IPS-18a (cell line): ENCODE measurements around the gene GIMAP7.
"Not testable (repeated sequence)": the region's sequence is repeated elsewhere in the genome, so short reads cannot be mapped to it uniquely, and the experiment has no call there.

Experiments used
- H3K27ac ChIP-seq: one replicate; pipeline ENCODE4 v1.5.1; 2013; ENCODE audit warnings: low read length
- H3K27me3 ChIP-seq: one replicate; pipeline ENCODE4 v1.6.1; 2013; ENCODE audit warnings: mild to moderate bottlenecking, low read length; ENCODE audit not compliant: control insufficient read depth, insufficient read depth
- H3K36me3 ChIP-seq: one replicate; pipeline ENCODE4 v1.6.1; 2013; ENCODE audit warnings: low read depth, low read length; ENCODE audit not compliant: control insufficient read depth
- H3K4me1 ChIP-seq: one replicate; pipeline ENCODE4 v1.6.1; 2013; ENCODE audit warnings: low read depth, low read length; ENCODE audit not compliant: control insufficient read depth
- H3K4me3 ChIP-seq: one replicate; pipeline ENCODE4 v1.5.1; 2013; ENCODE audit warnings: low read length
- H3K9ac ChIP-seq: one replicate; pipeline ENCODE4 v1.6.1; 2013; ENCODE audit warnings: mild to moderate bottlenecking, low read length, moderate library complexity
- H3K9me3 ChIP-seq: one replicate; pipeline ENCODE4 v1.6.1; 2013; ENCODE audit warnings: low read depth, low read length; ENCODE audit not compliant: control insufficient read depth

Gene GIMAP7

GRCh38 chr7:150515248-150516147, 826 bp downstream of the GIMAP7 start:
- no peak overlapping the region for H3K4me3 ChIP-seq
- no peaks in the 10 kb centered on the region for H3K27me3 ChIP-seq
- no peak overlapping the region for H3K27ac ChIP-seq
- H3K4me1 ChIP-seq, result no peaks in the 10 kb centered on the region
- H3K36me3 ChIP-seq, result no peaks in the 10 kb centered on the region
- H3K9ac ChIP-seq, result no peak overlapping the region
- H3K9me3 ChIP-seq, result no peaks in the 10 kb centered on the region

GRCh38 chr7:150516956-150517745, 2.5 kb downstream of the GIMAP7 start:
- Histone ChIP-seq H3K4me1 (peaks cover 5% of the 10 kb centered on the region), H3K9me3 (no peaks in the 10 kb centered on the region), H3K27me3 (no peaks in the 10 kb centered on the region), H3K9ac (no peak overlapping the region), H3K36me3 (no peaks in the 10 kb centered on the region), H3K4me3 (no peak overlapping the region), H3K27ac (no peak overlapping the region)

- Histone ChIP-seq H3K27me3 (no peaks in the 10 kb centered on the region), H3K4me1 (peaks cover 18% of the 10 kb centered on the region), H3K9ac (no peak overlapping the region), H3K27ac (no peak overlapping the region), H3K9me3 (no peaks in the 10 kb centered on the region), H3K36me3 (no peaks in the 10 kb centered on the region), H3K4me3 (no peak overlapping the region)
Measured at GRCh38 chr7:150519310-150519709, 4.6 kb downstream of the GIMAP7 start.

- H3K9ac ChIP-seq, result no peak overlapping the region
- no peak overlapping the region for H3K4me3 ChIP-seq
- H3K27me3 ChIP-seq, result no peaks in the 10 kb centered on the region
- H3K9me3 ChIP-seq, result no peaks in the 10 kb centered on the region
- H3K4me1 ChIP-seq, result peaks cover 18% of the 10 kb centered on the region
- no peaks in the 10 kb centered on the region for H3K36me3 ChIP-seq
- H3K27ac ChIP-seq, result no peak overlapping the region
Measured at GRCh38 chr7:150520145-150520544, 5.5 kb downstream of the GIMAP7 start.

- not testable (repeated sequence) for H3K27ac ChIP-seq, H3K9me3 ChIP-seq, H3K27me3 ChIP-seq, H3K9ac ChIP-seq, H3K36me3 ChIP-seq
- Histone ChIP-seq H3K4me1 (peaks cover 18% of the 10 kb centered on the region), H3K4me3 (peak overlapping the region; percentile 14)
Measured at GRCh38 chr7:150522931-150523330, 8.3 kb downstream of the GIMAP7 start.

GRCh38 chr7:150524018-150524417, 9.3 kb downstream of the GIMAP7 start:
- Histone ChIP-seq H3K36me3 (no peaks in the 10 kb centered on the region), H3K9me3 (no peaks in the 10 kb centered on the region), H3K4me3 (no peak overlapping the region), H3K27me3 (no peaks in the 10 kb centered on the region), H3K4me1 (peaks cover 18% of the 10 kb centered on the region), H3K27ac (no peak overlapping the region), H3K9ac (no peak overlapping the region)

GRCh38 chr7:150531704-150532103, 17.0 kb downstream of the GIMAP7 start:
- Histone ChIP-seq H3K9ac (no peak overlapping the region), H3K36me3 (no peaks in the 10 kb centered on the region), H3K27me3 (no peaks in the 10 kb centered on the region), H3K9me3 (peaks cover 5% of the 10 kb centered on the region), H3K4me1 (no peaks in the 10 kb centered on the region), H3K4me3 (no peak overlapping the region), H3K27ac (no peak overlapping the region)

GRCh38 chr7:150538259-150538658, 23.6 kb downstream of the GIMAP7 start:
- Histone ChIP-seq H3K27ac (no peak overlapping the region), H3K4me1 (no peaks in the 10 kb centered on the region), H3K9ac (no peak overlapping the region), H3K9me3 (no peaks in the 10 kb centered on the region), H3K27me3 (no peaks in the 10 kb centered on the region), H3K36me3 (no peaks in the 10 kb centered on the region), H3K4me3 (no peak overlapping the region)

GRCh38 chr7:150553163-150553562, 38.5 kb downstream of the GIMAP7 start:
- no peak overlapping the region for H3K9ac ChIP-seq
- no peaks in the 10 kb centered on the region for H3K4me1 ChIP-seq
- H3K4me3 ChIP-seq, result no peak overlapping the region
- H3K36me3 ChIP-seq, result no peaks in the 10 kb centered on the region
- H3K27ac ChIP-seq, result no peak overlapping the region
- H3K9me3 ChIP-seq, result peaks cover 3% of the 10 kb centered on the region
- no peaks in the 10 kb centered on the region for H3K27me3 ChIP-seq

- H3K27me3 ChIP-seq, result no peaks in the 10 kb centered on the region
- no peak overlapping the region for H3K27ac ChIP-seq
Measured at GRCh38 chr7:150556521-150557138, 42.0 kb downstream of the GIMAP7 start.

GRCh38 chr7:150560486-150560885, 45.8 kb downstream of the GIMAP7 start:
- Histone ChIP-seq H3K9ac (no peak overlapping the region), H3K36me3 (no peaks in the 10 kb centered on the region), H3K4me3 (no peak overlapping the region), H3K27me3 (no peaks in the 10 kb centered on the region), H3K9me3 (no peaks in the 10 kb centered on the region), H3K4me1 (peaks cover 8% of the 10 kb centered on the region), H3K27ac (no peak overlapping the region)

More at GRCh38 chr7:150556521-150557138, 42.0 kb downstream of the GIMAP7 start:
- Histone ChIP-seq H3K4me3 (no peak overlapping the region), H3K9me3 (no peaks in the 10 kb centered on the region), H3K4me1 (no peaks in the 10 kb centered on the region), H3K9ac (no peak overlapping the region), H3K36me3 (no peaks in the 10 kb centered on the region)
